ENCODE measurements around the gene CFAP61. TPM values are rescaled to one million over a fixed set of nuclear protein-coding genes. Genes with fewer than 3 reads are reported as not detected.

The CFAP61 gene
- total and polyA plus RNA-seq, 2 experiments from 2014 or later: 1.0 TPM; not detected in 1

- Histone ChIP-seq H3K27ac (no peak overlapping the region), H3K9me2 (replicated peaks; ENCODE audit: insufficient read depth) (no peaks in the 10 kb centered on the region), H3K4me3 (no peak overlapping the region), H3K36me3 (replicated peaks; ENCODE audit: insufficient read depth, low read depth) (no peaks in the 10 kb centered on the region), H2AFZ (no peak overlapping the region), H3K27me3 (peaks cover 9% of the 10 kb centered on the region), H3K9me3 (ENCODE audit: low read depth) (no peaks in the 10 kb centered on the region), H3K4me1 (ENCODE audit: insufficient read depth) (no peaks in the 10 kb centered on the region), H3K4me2 (no peak overlapping the region), H3K79me2 (no peaks in the 10 kb centered on the region), H4K20me1 (ENCODE audit: insufficient read depth, poor library complexity, severe bottlenecking) (no peaks in the 10 kb centered on the region)
- no peak for TF ChIP-seq CTCF (IDR thresholded peaks at IDR 0.05; ENCODE audit: poor library complexity)
- no peak for DNase-seq (ENCODE audit: low spot score)
- 73% methylated on average over 10 of the region's 10 CpGs for WGBS (ENCODE audit: low lambda C conversion rate, missing lambda C conversion rate)
Measured at GRCh38 chr20:20070871-20071726, 18.8 kb downstream of the CFAP61 start.

- DNase-seq (ENCODE audit: low spot score): no peak
- no peak overlapping the region for H3K27ac ChIP-seq
- no peak overlapping the region for H3K4me3 ChIP-seq
- no peaks in the 10 kb centered on the region for H3K4me1 ChIP-seq (ENCODE audit: insufficient read depth)
- H2AFZ ChIP-seq: no peak overlapping the region
- H3K27me3 ChIP-seq: peaks cover 9% of the 10 kb centered on the region
- no peaks in the 10 kb centered on the region for H3K36me3 ChIP-seq (replicated peaks; ENCODE audit: insufficient read depth, low read depth)
- H3K9me3 ChIP-seq (ENCODE audit: low read depth): no peaks in the 10 kb centered on the region
- 47% methylated on average over 15 of the region's 15 CpGs for WGBS (ENCODE audit: low lambda C conversion rate, missing lambda C conversion rate)
- no peaks in the 10 kb centered on the region for H4K20me1 ChIP-seq (ENCODE audit: insufficient read depth, poor library complexity, severe bottlenecking)
- H3K79me2 ChIP-seq: no peaks in the 10 kb centered on the region
- TF ChIP-seq EZH2phosphoT487 (IDR thresholded peaks at IDR 0.05; ENCODE audit: low read depth, severe bottlenecking, unreplicated experiment): no peak
- no peaks in the 10 kb centered on the region for H3K9me2 ChIP-seq (replicated peaks; ENCODE audit: insufficient read depth)
- no peak overlapping the region for H3K4me2 ChIP-seq
Measured at GRCh38 chr20:20073801-20074371, 21.6 kb downstream of the CFAP61 start.

- H3K4me2 ChIP-seq: no peak overlapping the region
- H3K79me2 ChIP-seq: no peaks in the 10 kb centered on the region
- H3K9me3 ChIP-seq (ENCODE audit: low read depth): no peaks in the 10 kb centered on the region
- no peaks in the 10 kb centered on the region for H3K9me2 ChIP-seq (replicated peaks; ENCODE audit: insufficient read depth)
- no peak overlapping the region for H3K27ac ChIP-seq
- H3K36me3 ChIP-seq (replicated peaks; ENCODE audit: insufficient read depth, low read depth): no peaks in the 10 kb centered on the region
- H3K4me1 ChIP-seq (ENCODE audit: insufficient read depth): no peaks in the 10 kb centered on the region
- H4K20me1 ChIP-seq (ENCODE audit: insufficient read depth, poor library complexity, severe bottlenecking): no peaks in the 10 kb centered on the region
- H2AFZ ChIP-seq: no peak overlapping the region
- TF ChIP-seq CTCF (IDR thresholded peaks at IDR 0.05; ENCODE audit: poor library complexity): no peak
- TF ChIP-seq EZH2 (IDR thresholded peaks at IDR 0.05; ENCODE audit: borderline replicate concordance): no peak
- no peak for TF ChIP-seq EZH2phosphoT487 (IDR thresholded peaks at IDR 0.05; ENCODE audit: low read depth, severe bottlenecking, unreplicated experiment)
- no peak overlapping the region for H3K4me3 ChIP-seq
- 88% methylated on average over 4 of the region's 4 CpGs for WGBS (ENCODE audit: low lambda C conversion rate, missing lambda C conversion rate)
- no peak for DNase-seq (ENCODE audit: low spot score)
- H3K27me3 ChIP-seq: peaks cover 9% of the 10 kb centered on the region
Measured at GRCh38 chr20:20075032-20075431, 22.7 kb downstream of the CFAP61 start.

GRCh38 chr20:20076297-20077065, 24.1 kb downstream of the CFAP61 start:
- TF ChIP-seq CTCF (IDR thresholded peaks at IDR 0.05; ENCODE audit: poor library complexity) (no peak), EZH2phosphoT487 (IDR thresholded peaks at IDR 0.05; ENCODE audit: low read depth, severe bottlenecking, unreplicated experiment) (no peak), EZH2 (IDR thresholded peaks at IDR 0.05; ENCODE audit: borderline replicate concordance) (no peak)
- Histone ChIP-seq H3K4me1 (ENCODE audit: insufficient read depth) (no peaks in the 10 kb centered on the region), H2AFZ (no peak overlapping the region), H3K79me2 (no peaks in the 10 kb centered on the region), H3K4me2 (no peak overlapping the region), H3K36me3 (replicated peaks; ENCODE audit: insufficient read depth, low read depth) (no peaks in the 10 kb centered on the region), H4K20me1 (ENCODE audit: insufficient read depth, poor library complexity, severe bottlenecking) (no peaks in the 10 kb centered on the region), H3K27ac (no peak overlapping the region), H3K9me2 (replicated peaks; ENCODE audit: insufficient read depth) (no peaks in the 10 kb centered on the region), H3K9me3 (ENCODE audit: low read depth) (no peaks in the 10 kb centered on the region), H3K27me3 (peaks cover 16% of the 10 kb centered on the region), H3K4me3 (no peak overlapping the region)
- WGBS (ENCODE audit: low lambda C conversion rate, missing lambda C conversion rate): 86% methylated on average over 9 of the region's 9 CpGs
- DNase-seq (ENCODE audit: low spot score): peak; percentile 33
